ENCODE measurements around the gene IFNG.

Gene IFNG

GRCh38 chr12:68169213-68169889 lies 9.8 kb upstream of the IFNG start:
- Histone ChIP-seq H3K36me3 (ENCODE audit: control insufficient read depth in 5 of 5, insufficient read depth in 5 of 5, low read length in 5 of 5) (no peaks in the 10 kb centered on the region), H3K4me1 (ENCODE audit: control insufficient read depth in 5 of 5, insufficient read depth in 5 of 5, low read length in 5 of 5) (no peaks in the 10 kb centered on the region), H3K9me3 (ENCODE audit: control insufficient read depth in 5 of 5, low read length in 5 of 5) (no peaks in the 10 kb centered on the region), H3K27me3 (ENCODE audit: control insufficient read depth in 5 of 5, insufficient read depth in 4 of 5, low read length in 5 of 5) (no peaks in the 10 kb centered on the region), H3K9ac (ENCODE audit: low read length in 5 of 5) (no peak overlapping the region), H3K4me3 (ENCODE audit: low read depth in 1 of 5, low read length in 5 of 5) (no peak overlapping the region), H3K27ac (ENCODE audit: low read depth, low read length) (no peak overlapping the region)

DNA sequence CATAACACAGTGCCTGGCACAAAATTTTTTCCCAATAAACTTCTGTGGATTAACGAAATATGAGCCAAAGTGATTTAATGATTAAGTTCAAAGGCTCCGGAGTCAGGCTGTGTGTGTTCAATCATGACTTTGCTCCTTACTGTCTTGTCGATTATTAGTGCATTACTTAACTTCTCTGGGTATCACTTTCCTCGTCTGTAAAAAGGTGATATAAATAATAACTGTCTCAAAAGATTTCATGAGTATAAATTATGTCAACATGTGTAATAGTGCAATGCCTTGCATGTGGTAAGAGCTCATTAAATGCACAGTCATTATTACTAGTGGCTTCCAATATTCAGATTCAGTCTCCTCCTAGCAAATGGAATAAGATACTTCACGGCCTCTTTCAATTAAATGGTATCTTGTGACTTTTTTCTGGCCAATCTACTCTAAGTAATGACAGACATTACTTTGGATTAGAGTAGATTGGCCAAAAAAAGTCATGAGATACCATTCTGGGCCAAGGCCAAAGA lies 6.8 kb upstream of the IFNG start:
- H3K27me3 ChIP-seq (ENCODE audit: control insufficient read depth in 5 of 5, insufficient read depth in 4 of 5, low read length in 5 of 5), result no peaks in the 10 kb centered on the region
- no peak overlapping the region for H3K4me3 ChIP-seq (ENCODE audit: low read depth in 1 of 5, low read length in 5 of 5)
- H3K4me1 ChIP-seq (ENCODE audit: control insufficient read depth in 5 of 5, insufficient read depth in 5 of 5, low read length in 5 of 5), result no peaks in the 10 kb centered on the region
- no peak overlapping the region for H3K9ac ChIP-seq (ENCODE audit: low read length in 5 of 5)
- no peaks in the 10 kb centered on the region for H3K9me3 ChIP-seq (ENCODE audit: control insufficient read depth in 5 of 5, low read length in 5 of 5)
- H3K27ac ChIP-seq (ENCODE audit: low read depth, low read length), result no peak overlapping the region
- no peaks in the 10 kb centered on the region for H3K36me3 ChIP-seq (ENCODE audit: control insufficient read depth in 5 of 5, insufficient read depth in 5 of 5, low read length in 5 of 5)

GRCh38 chr12:68163560-68164081 lies 4.1 kb upstream of the IFNG start:
- H3K4me3 ChIP-seq (ENCODE audit: low read depth in 1 of 5, low read length in 5 of 5), result no peak overlapping the region
- H3K9ac ChIP-seq (ENCODE audit: low read length in 5 of 5), result no peak overlapping the region
- H3K27ac ChIP-seq (ENCODE audit: low read depth, low read length), result no peak overlapping the region
- no peaks in the 10 kb centered on the region for H3K9me3 ChIP-seq (ENCODE audit: control insufficient read depth in 5 of 5, low read length in 5 of 5)
- H3K27me3 ChIP-seq (ENCODE audit: control insufficient read depth in 5 of 5, insufficient read depth in 4 of 5, low read length in 5 of 5), result no peaks in the 10 kb centered on the region
- no peaks in the 10 kb centered on the region for H3K36me3 ChIP-seq (ENCODE audit: control insufficient read depth in 5 of 5, insufficient read depth in 5 of 5, low read length in 5 of 5)
- no peaks in the 10 kb centered on the region for H3K4me1 ChIP-seq (ENCODE audit: control insufficient read depth in 5 of 5, insufficient read depth in 5 of 5, low read length in 5 of 5)

- Histone ChIP-seq H3K4me3 (ENCODE audit: low read depth in 1 of 5, low read length in 5 of 5) (no peak overlapping the region), H3K4me1 (ENCODE audit: control insufficient read depth in 5 of 5, insufficient read depth in 5 of 5, low read length in 5 of 5) (no peaks in the 10 kb centered on the region), H3K9ac (ENCODE audit: low read length in 5 of 5) (no peak overlapping the region), H3K27me3 (ENCODE audit: control insufficient read depth in 5 of 5, insufficient read depth in 4 of 5, low read length in 5 of 5) (no peaks in the 10 kb centered on the region), H3K27ac (ENCODE audit: low read depth, low read length) (no peak overlapping the region), H3K9me3 (ENCODE audit: control insufficient read depth in 5 of 5, low read length in 5 of 5) (no peaks in the 10 kb centered on the region), H3K36me3 (ENCODE audit: control insufficient read depth in 5 of 5, insufficient read depth in 5 of 5, low read length in 5 of 5) (no peaks in the 10 kb centered on the region)
Observed at GRCh38 chr12:68162374-68162773, 2.8 kb upstream of the IFNG start.

DNA sequence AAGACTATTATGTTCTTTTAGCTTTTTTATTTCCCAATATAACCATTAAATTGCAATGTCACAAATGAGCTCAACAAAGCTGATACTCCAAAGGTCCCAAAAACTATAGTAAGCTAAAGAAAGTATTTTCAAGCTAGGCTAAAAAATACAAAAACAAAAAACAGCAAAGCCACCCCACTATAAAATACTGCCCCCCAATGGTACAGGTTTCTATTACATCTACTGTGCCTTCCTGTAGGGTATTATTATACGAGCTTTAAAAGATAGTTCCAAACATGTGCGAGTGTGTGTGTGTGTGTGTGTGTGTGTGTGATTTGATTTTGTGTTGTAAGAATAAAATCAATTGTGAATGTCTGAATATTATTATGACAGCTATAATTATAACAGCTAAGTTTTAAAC lies 1.1 kb downstream of the IFNG start:
- Histone ChIP-seq H3K9ac (ENCODE audit: low read length in 5 of 5) (no peak overlapping the region), H3K36me3 (ENCODE audit: control insufficient read depth in 5 of 5, insufficient read depth in 5 of 5, low read length in 5 of 5) (no peaks in the 10 kb centered on the region), H3K27ac (ENCODE audit: low read depth, low read length) (no peak overlapping the region), H3K27me3 (ENCODE audit: control insufficient read depth in 5 of 5, insufficient read depth in 4 of 5, low read length in 5 of 5) (no peaks in the 10 kb centered on the region), H3K4me1 (ENCODE audit: control insufficient read depth in 5 of 5, insufficient read depth in 5 of 5, low read length in 5 of 5) (peaks cover 0 to 9% (median 0%) of the 10 kb centered on the region in 5 donors), H3K4me3 (ENCODE audit: low read depth in 1 of 5, low read length in 5 of 5) (no peak overlapping the region), H3K9me3 (ENCODE audit: control insufficient read depth in 5 of 5, low read length in 5 of 5) (no peaks in the 10 kb centered on the region)

- peaks cover 0 to 9% (median 0%) of the 10 kb centered on the region in 5 donors for H3K4me1 ChIP-seq (ENCODE audit: control insufficient read depth in 5 of 5, insufficient read depth in 5 of 5, low read length in 5 of 5)
- no peaks in the 10 kb centered on the region for H3K9me3 ChIP-seq (ENCODE audit: control insufficient read depth in 5 of 5, low read length in 5 of 5)
- H3K9ac ChIP-seq (ENCODE audit: low read length in 5 of 5), result no peak overlapping the region
- no peak overlapping the region for H3K4me3 ChIP-seq (ENCODE audit: low read depth in 1 of 5, low read length in 5 of 5)
- peaks cover 0 to 2% (median 0%) of the 10 kb centered on the region in 5 donors for H3K27me3 ChIP-seq (ENCODE audit: control insufficient read depth in 5 of 5, insufficient read depth in 4 of 5, low read length in 5 of 5)
- no peak overlapping the region for H3K27ac ChIP-seq (ENCODE audit: low read depth, low read length)
- H3K36me3 ChIP-seq (ENCODE audit: control insufficient read depth in 5 of 5, insufficient read depth in 5 of 5, low read length in 5 of 5), result no peaks in the 10 kb centered on the region
Observed at GRCh38 chr12:68157380-68157779, 2.2 kb downstream of the IFNG start.

GRCh38 chr12:68156636-68157035 lies 2.9 kb downstream of the IFNG start:
- no peak overlapping the region for H3K4me3 ChIP-seq (ENCODE audit: low read depth in 1 of 5, low read length in 5 of 5)
- no peaks in the 10 kb centered on the region for H3K36me3 ChIP-seq (ENCODE audit: control insufficient read depth in 5 of 5, insufficient read depth in 5 of 5, low read length in 5 of 5)
- no peak overlapping the region for H3K27ac ChIP-seq (ENCODE audit: low read depth, low read length)
- H3K4me1 ChIP-seq (ENCODE audit: control insufficient read depth in 5 of 5, insufficient read depth in 5 of 5, low read length in 5 of 5), result peaks cover 0 to 9% (median 0%) of the 10 kb centered on the region in 5 donors
- H3K27me3 ChIP-seq (ENCODE audit: control insufficient read depth in 5 of 5, insufficient read depth in 4 of 5, low read length in 5 of 5), result peaks cover 0 to 4% (median 0%) of the 10 kb centered on the region in 5 donors
- no peak overlapping the region for H3K9ac ChIP-seq (ENCODE audit: low read length in 5 of 5)
- no peaks in the 10 kb centered on the region for H3K9me3 ChIP-seq (ENCODE audit: control insufficient read depth in 5 of 5, low read length in 5 of 5)

- Histone ChIP-seq H3K27ac (ENCODE audit: low read depth, low read length) (no peak overlapping the region), H3K9ac (ENCODE audit: low read length in 5 of 5) (no peak overlapping the region), H3K36me3 (ENCODE audit: control insufficient read depth in 5 of 5, insufficient read depth in 5 of 5, low read length in 5 of 5) (no peaks in the 10 kb centered on the region), H3K27me3 (ENCODE audit: control insufficient read depth in 5 of 5, insufficient read depth in 4 of 5, low read length in 5 of 5) (peaks cover 0 to 4% (median 0%) of the 10 kb centered on the region in 5 donors), H3K4me3 (ENCODE audit: low read depth in 1 of 5, low read length in 5 of 5) (no peak overlapping the region), H3K4me1 (ENCODE audit: control insufficient read depth in 5 of 5, insufficient read depth in 5 of 5, low read length in 5 of 5) (peaks cover 0 to 9% (median 0%) of the 10 kb centered on the region in 5 donors), H3K9me3 (ENCODE audit: control insufficient read depth in 5 of 5, low read length in 5 of 5) (no peaks in the 10 kb centered on the region)
Observed at GRCh38 chr12:68154779-68155178, 4.8 kb downstream of the IFNG start.

DNA sequence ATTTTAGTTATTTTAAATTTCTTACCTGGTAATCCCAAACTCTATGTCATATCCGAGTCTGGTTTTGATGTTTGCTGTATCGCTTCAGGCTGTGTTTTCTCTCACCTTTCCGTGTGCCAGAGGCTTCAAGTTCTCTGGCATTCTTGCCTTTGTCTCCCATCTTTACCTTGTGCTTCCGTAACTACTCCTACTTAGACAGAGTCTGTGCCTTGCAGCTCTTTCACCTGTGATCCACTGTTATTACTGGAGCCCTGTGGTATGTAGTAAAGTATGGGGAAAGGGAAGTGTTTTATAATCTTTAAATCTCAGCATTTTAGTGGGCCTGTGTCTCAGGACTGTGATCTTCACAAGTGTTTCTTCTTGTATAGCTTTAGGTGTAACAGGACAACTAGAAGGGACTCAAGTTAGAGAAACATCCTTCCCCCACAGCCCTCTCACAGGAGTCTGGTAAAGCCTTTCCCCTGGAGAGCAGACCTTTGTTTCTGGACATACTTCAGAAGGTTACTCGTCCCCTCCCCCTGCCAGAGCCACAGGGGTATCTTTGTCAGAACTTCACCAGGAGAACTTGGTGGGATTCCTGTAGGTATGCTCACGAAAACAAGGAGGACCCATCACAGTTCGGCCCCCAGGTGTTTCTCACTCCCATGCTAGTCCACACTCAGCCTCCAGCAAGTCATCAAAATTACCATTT lies 11.1 kb downstream of the IFNG start:
- no peaks in the 10 kb centered on the region for H3K9me3 ChIP-seq (ENCODE audit: control insufficient read depth in 5 of 5, low read length in 5 of 5)
- H3K9ac ChIP-seq (ENCODE audit: low read length in 5 of 5), result no peak overlapping the region

DNA sequence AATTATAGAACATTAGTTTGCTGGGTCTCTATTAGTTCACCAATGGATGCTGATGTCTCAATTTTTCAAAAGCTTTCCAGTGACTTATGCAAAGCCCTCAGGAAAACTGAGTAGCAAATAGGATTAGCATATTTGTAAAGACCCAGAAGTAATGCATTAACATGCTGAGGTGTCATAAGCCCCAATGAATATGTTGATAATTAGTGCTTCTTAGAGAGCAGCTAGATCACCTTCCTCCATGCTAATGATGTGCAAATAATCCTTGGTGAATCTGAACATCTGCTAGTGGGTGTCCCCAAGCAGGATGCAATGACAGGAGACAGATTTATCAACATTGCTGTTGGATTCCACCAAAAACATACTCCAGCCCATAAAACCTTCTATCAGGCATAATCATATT lies 19.0 kb downstream of the IFNG start:
- no peak overlapping the region for H3K9ac ChIP-seq (ENCODE audit: low read length in 5 of 5)
- no peaks in the 10 kb centered on the region for H3K27me3 ChIP-seq (ENCODE audit: control insufficient read depth in 5 of 5, insufficient read depth in 4 of 5, low read length in 5 of 5)
- H3K36me3 ChIP-seq (ENCODE audit: control insufficient read depth in 5 of 5, insufficient read depth in 5 of 5, low read length in 5 of 5), result no peaks in the 10 kb centered on the region
- no peak overlapping the region for H3K27ac ChIP-seq (ENCODE audit: low read depth, low read length)
- no peaks in the 10 kb centered on the region for H3K4me1 ChIP-seq (ENCODE audit: control insufficient read depth in 5 of 5, insufficient read depth in 5 of 5, low read length in 5 of 5)
- H3K4me3 ChIP-seq (ENCODE audit: low read depth in 1 of 5, low read length in 5 of 5), result no peak overlapping the region
- H3K9me3 ChIP-seq (ENCODE audit: control insufficient read depth in 5 of 5, low read length in 5 of 5), result no peaks in the 10 kb centered on the region

More for the DNA sequence above, 11.1 kb downstream of the IFNG start:
- H3K4me1 ChIP-seq (ENCODE audit: control insufficient read depth in 5 of 5, insufficient read depth in 5 of 5, low read length in 5 of 5), result no peaks in the 10 kb centered on the region
- H3K27me3 ChIP-seq (ENCODE audit: control insufficient read depth in 5 of 5, insufficient read depth in 4 of 5, low read length in 5 of 5), result peaks cover 0 to 4% (median 0%) of the 10 kb centered on the region in 5 donors
- H3K27ac ChIP-seq (ENCODE audit: low read depth, low read length), result no peak overlapping the region
- no peaks in the 10 kb centered on the region for H3K36me3 ChIP-seq (ENCODE audit: control insufficient read depth in 5 of 5, insufficient read depth in 5 of 5, low read length in 5 of 5)
- no peak overlapping the region for H3K4me3 ChIP-seq (ENCODE audit: low read depth in 1 of 5, low read length in 5 of 5)

All from subcutaneous abdominal adipose tissue (tissue), 5 donors.